Gastroesophageal sphincter (tissue), 3 donors: Measurements from ENCODE around the gene RNF223.

Experiments
- POLR2A ChIP-seq, 2 donors: fragments of 450-650 bp; IDR thresholded peaks; one replicate each; pipeline ENCODE4 v1.6.1; 2017; ENCODE audit warnings: antibody characterized with exemption in 2 of 2, mild to moderate bottlenecking in 2 of 2, moderate library complexity in 1 of 2
- POLR2AphosphoS5 ChIP-seq: sonication (generic); formaldehyde crosslinking; IDR thresholded peaks from one replicate; pipeline ENCODE4 v1.6.1; 2017; ENCODE audit warnings: antibody characterized with exemption
- TF ChIP-seq, protein P1 (sequence below), 4 experiments: fragments of 200-600 bp in 2 of 4; fragments of 450-650 bp in 2 of 4; sonication (generic) in 1 of 4; IDR thresholded peaks; one replicate each; pipeline ENCODE4 v1.5.1; 2017 to 2019; ENCODE audit warnings: antibody characterized with exemption in 4 of 4, mild to moderate bottlenecking in 2 of 4, moderate library complexity in 2 of 4

DNA sequence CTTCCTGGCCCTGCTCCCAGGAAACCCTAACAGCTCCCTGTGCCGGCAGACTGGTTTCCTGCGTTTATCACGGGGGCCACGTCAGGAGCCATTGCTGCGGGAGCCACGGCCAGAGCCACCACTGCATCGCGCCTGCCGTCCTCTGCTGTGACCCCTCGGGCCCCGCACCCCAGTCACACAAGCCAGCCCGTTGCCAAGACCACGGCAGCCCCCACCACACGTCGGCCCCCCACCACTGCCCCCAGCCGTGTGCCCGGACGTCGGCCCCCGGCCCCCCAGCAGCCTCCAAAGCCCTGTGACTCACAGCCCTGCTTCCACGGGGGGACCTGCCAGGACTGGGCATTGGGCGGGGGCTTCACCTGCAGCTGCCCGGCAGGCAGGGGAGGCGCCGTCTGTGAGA is 26.1 kb downstream of the RNF223 start:
- TF ChIP-seq POLR2A (IDR thresholded peaks at IDR 0.05) (no peak), POLR2AphosphoS5 (no peak)
- TF ChIP-seq, protein P1, sequence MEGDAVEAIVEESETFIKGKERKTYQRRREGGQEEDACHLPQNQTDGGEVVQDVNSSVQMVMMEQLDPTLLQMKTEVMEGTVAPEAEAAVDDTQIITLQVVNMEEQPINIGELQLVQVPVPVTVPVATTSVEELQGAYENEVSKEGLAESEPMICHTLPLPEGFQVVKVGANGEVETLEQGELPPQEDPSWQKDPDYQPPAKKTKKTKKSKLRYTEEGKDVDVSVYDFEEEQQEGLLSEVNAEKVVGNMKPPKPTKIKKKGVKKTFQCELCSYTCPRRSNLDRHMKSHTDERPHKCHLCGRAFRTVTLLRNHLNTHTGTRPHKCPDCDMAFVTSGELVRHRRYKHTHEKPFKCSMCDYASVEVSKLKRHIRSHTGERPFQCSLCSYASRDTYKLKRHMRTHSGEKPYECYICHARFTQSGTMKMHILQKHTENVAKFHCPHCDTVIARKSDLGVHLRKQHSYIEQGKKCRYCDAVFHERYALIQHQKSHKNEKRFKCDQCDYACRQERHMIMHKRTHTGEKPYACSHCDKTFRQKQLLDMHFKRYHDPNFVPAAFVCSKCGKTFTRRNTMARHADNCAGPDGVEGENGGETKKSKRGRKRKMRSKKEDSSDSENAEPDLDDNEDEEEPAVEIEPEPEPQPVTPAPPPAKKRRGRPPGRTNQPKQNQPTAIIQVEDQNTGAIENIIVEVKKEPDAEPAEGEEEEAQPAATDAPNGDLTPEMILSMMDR (IDR thresholded peaks at IDR 0.05): no peak
